ENCODE data around the gene CADM2. TPM values are rescaled to one million over a fixed set of nuclear protein-coding genes. Genes with fewer than 3 reads are reported as not detected.

The CADM2 gene
- total RNA-seq, 2 donors from 2014 or later, result 24.1 to 29.8 TPM

DNA sequence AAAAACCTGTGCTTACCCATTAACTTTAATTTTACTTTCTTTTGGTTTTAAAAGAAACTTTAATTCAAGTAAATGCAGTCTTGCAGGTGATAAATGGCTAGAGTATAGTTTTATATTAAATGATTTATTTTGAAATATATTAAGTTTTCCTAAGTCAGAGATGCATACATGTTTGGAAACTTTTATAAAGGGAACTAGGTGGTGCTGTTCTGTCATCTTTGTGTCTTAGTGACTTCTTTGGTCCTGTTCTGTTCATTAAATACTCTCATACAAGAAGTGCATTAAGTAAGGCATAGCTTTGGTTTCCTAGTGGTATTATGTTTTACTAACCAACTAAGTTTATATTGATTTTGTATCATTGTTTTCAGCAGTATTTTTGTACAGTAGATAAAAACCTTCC is 15.6 kb downstream of the CADM2 start:
- DNase-seq, result no peak
- H3K27me3 Mint-ChIP-seq (ENCODE audit: insufficient read depth), result no peaks in the 10 kb centered on the region
- H3K4me1 ChIP-seq (ENCODE audit: control insufficient read depth, insufficient read depth, low read length), result no peaks in the 10 kb centered on the region
- no peak overlapping the region for H3K4me3 ChIP-seq (ENCODE audit: low read length)
- TF ChIP-seq CTCF (conservative IDR thresholded peaks at IDR 0.05), result peak; percentile 58
- no peak overlapping the region for H3K27ac Mint-ChIP-seq
- H3K27me3 ChIP-seq (ENCODE audit: control insufficient read depth, insufficient read depth, low read length, poor library complexity, severe bottlenecking), result no peaks in the 10 kb centered on the region
- no peaks in the 10 kb centered on the region for H3K9me3 Mint-ChIP-seq
- H3K4me3 Mint-ChIP-seq, result no peak overlapping the region
- peaks cover 6% of the 10 kb centered on the region for H3K4me1 Mint-ChIP-seq
- no peak overlapping the region for H3K27ac ChIP-seq (ENCODE audit: low read depth, low read length)
- no peaks in the 10 kb centered on the region for H3K9me3 ChIP-seq (ENCODE audit: control insufficient read depth, low read length)
- H3K36me3 Mint-ChIP-seq (ENCODE audit: low read depth), result no peaks in the 10 kb centered on the region
- no peak overlapping the region for H3K9ac ChIP-seq (ENCODE audit: extremely low read depth, low read length, poor library complexity, severe bottlenecking)
- no peaks in the 10 kb centered on the region for H3K36me3 ChIP-seq (ENCODE audit: control insufficient read depth, insufficient read depth, low read length)

GRCh38 chr3:84977021-84977420 is 18.2 kb downstream of the CADM2 start:
- Histone ChIP-seq H3K4me3 (ENCODE audit: low read length) (no peak overlapping the region), H3K27ac (ENCODE audit: low read depth, low read length) (no peak overlapping the region), H3K27me3 (ENCODE audit: control insufficient read depth, insufficient read depth, low read length, poor library complexity, severe bottlenecking) (no peaks in the 10 kb centered on the region), H3K4me1 (ENCODE audit: control insufficient read depth, insufficient read depth, low read length) (no peaks in the 10 kb centered on the region), H3K36me3 (ENCODE audit: control insufficient read depth, insufficient read depth, low read length) (no peaks in the 10 kb centered on the region), H3K9me3 (ENCODE audit: control insufficient read depth, low read length) (no peaks in the 10 kb centered on the region), H3K9ac (ENCODE audit: extremely low read depth, low read length, poor library complexity, severe bottlenecking) (no peak overlapping the region)
- Mint-ChIP-seq H3K27ac (no peak overlapping the region), H3K4me1 (peaks cover 6% of the 10 kb centered on the region), H3K4me3 (no peak overlapping the region), H3K36me3 (ENCODE audit: low read depth) (no peaks in the 10 kb centered on the region), H3K27me3 (ENCODE audit: insufficient read depth) (no peaks in the 10 kb centered on the region), H3K9me3 (no peaks in the 10 kb centered on the region)
- WGBS, 2 experiments (ENCODE audit: insufficient coverage in 1 of 2, insufficient read length in 1 of 2), result no CpG with 5 or more reads among the region's 1 CpG
- no peak for TF ChIP-seq CTCF (conservative IDR thresholded peaks at IDR 0.05)
- no peak for DNase-seq

DNA sequence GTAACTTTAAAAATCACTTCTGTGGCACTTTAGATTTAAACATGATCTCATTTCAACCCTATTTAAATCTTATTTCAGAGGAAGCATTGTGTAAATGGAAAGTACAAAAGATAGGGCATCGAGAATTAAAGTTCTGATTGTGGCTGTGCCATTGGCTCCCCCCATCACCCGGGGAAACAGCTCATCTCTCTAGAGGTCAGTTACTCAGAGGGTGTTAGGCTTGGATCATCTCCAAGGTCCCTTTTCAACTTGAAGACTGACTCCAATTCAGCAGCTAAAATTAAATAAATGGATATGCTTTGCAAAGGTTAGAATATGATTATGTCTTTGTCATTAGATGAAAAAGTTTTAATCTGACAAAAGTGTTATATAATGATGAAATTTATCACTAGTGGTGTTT is 20.1 kb downstream of the CADM2 start:
- no peak for TF ChIP-seq CTCF (conservative IDR thresholded peaks at IDR 0.05)
- Histone ChIP-seq H3K4me3 (ENCODE audit: low read length) (no peak overlapping the region), H3K27ac (ENCODE audit: low read depth, low read length) (no peak overlapping the region), H3K9me3 (ENCODE audit: control insufficient read depth, low read length) (no peaks in the 10 kb centered on the region), H3K4me1 (ENCODE audit: control insufficient read depth, insufficient read depth, low read length) (no peaks in the 10 kb centered on the region), H3K9ac (ENCODE audit: extremely low read depth, low read length, poor library complexity, severe bottlenecking) (no peak overlapping the region), H3K36me3 (ENCODE audit: control insufficient read depth, insufficient read depth, low read length) (no peaks in the 10 kb centered on the region), H3K27me3 (ENCODE audit: control insufficient read depth, insufficient read depth, low read length, poor library complexity, severe bottlenecking) (no peaks in the 10 kb centered on the region)
- Mint-ChIP-seq H3K4me3 (no peak overlapping the region), H3K27ac (no peak overlapping the region), H3K27me3 (ENCODE audit: insufficient read depth) (no peaks in the 10 kb centered on the region), H3K9me3 (no peaks in the 10 kb centered on the region), H3K36me3 (ENCODE audit: low read depth) (no peaks in the 10 kb centered on the region), H3K4me1 (peaks cover 6% of the 10 kb centered on the region)
- DNase-seq, result no peak
- WGBS, 2 experiments (ENCODE audit: insufficient coverage in 1 of 2, insufficient read length in 1 of 2), result 33 to 91% methylated on average over 1 to 2 of the region's 2 CpGs

Data from endodermal cell (in vitro differentiated cells).